ENCODE measurements around the gene MICAL2.

The MICAL2 gene

GRCh38 chr11:12116425-12117032 lies 6.1 kb downstream of the MICAL2 start:
- no peak overlapping the region for H3K27ac Mint-ChIP-seq

GRCh38 chr11:12117200-12117599 lies 6.8 kb downstream of the MICAL2 start:
- Mint-ChIP-seq H3K4me1 (ENCODE audit: low read depth) (peaks cover 6% of the 10 kb centered on the region), H3K9me3 (ENCODE audit: low read depth) (no peaks in the 10 kb centered on the region), H3K4me3 (no peak overlapping the region), H3K27me3 (no peaks in the 10 kb centered on the region), H3K36me3 (no peaks in the 10 kb centered on the region), H3K27ac (no peak overlapping the region)

More at GRCh38 chr11:12116425-12117032, 6.1 kb downstream of the MICAL2 start:
- Mint-ChIP-seq H3K9me3 (ENCODE audit: low read depth) (no peaks in the 10 kb centered on the region), H3K4me1 (ENCODE audit: low read depth) (peaks cover 6% of the 10 kb centered on the region), H3K36me3 (no peaks in the 10 kb centered on the region), H3K4me3 (no peak overlapping the region), H3K27me3 (no peaks in the 10 kb centered on the region)

GRCh38 chr11:12117611-12118010 lies 7.2 kb downstream of the MICAL2 start:
- Mint-ChIP-seq H3K36me3 (no peaks in the 10 kb centered on the region), H3K27ac (no peak overlapping the region), H3K9me3 (ENCODE audit: low read depth) (no peaks in the 10 kb centered on the region), H3K4me3 (no peak overlapping the region), H3K27me3 (no peaks in the 10 kb centered on the region), H3K4me1 (ENCODE audit: low read depth) (peaks cover 6% of the 10 kb centered on the region)

GRCh38 chr11:12118949-12119348 lies 8.6 kb downstream of the MICAL2 start:
- peaks cover 6% of the 10 kb centered on the region for H3K4me1 Mint-ChIP-seq (ENCODE audit: low read depth)
- no peak overlapping the region for H3K27ac Mint-ChIP-seq
- H3K9me3 Mint-ChIP-seq (ENCODE audit: low read depth), result no peaks in the 10 kb centered on the region
- no peaks in the 10 kb centered on the region for H3K36me3 Mint-ChIP-seq
- no peaks in the 10 kb centered on the region for H3K27me3 Mint-ChIP-seq
- no peak overlapping the region for H3K4me3 Mint-ChIP-seq

DNA sequence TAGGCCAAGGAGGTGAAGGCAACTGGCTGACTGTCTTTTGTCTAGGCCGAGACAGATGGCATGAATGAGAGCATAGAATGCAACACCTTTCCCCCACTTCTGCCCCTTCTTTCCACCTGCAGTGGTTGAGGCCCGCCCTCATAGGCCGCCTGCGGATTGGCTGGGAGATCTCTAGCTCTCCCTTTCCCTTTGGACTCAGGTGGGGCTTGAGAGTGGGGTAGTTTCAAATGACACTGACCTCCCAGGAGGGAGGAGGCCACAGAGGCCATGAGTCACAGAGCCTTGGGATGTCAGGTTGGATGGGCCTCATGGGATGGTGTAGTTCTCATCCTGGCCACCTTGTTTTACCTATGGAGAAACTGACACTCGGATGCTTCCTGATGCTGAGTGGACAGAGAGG lies 9.1 kb downstream of the MICAL2 start:
- Mint-ChIP-seq H3K9me3 (ENCODE audit: low read depth) (no peaks in the 10 kb centered on the region), H3K27me3 (no peaks in the 10 kb centered on the region), H3K4me1 (ENCODE audit: low read depth) (peaks cover 7% of the 10 kb centered on the region), H3K4me3 (no peak overlapping the region), H3K36me3 (no peaks in the 10 kb centered on the region), H3K27ac (no peak overlapping the region)

GRCh38 chr11:12120031-12121008 lies 9.9 kb downstream of the MICAL2 start:
- Mint-ChIP-seq H3K4me1 (ENCODE audit: low read depth) (peaks cover 14% of the 10 kb centered on the region), H3K27me3 (no peaks in the 10 kb centered on the region), H3K4me3 (no peak overlapping the region), H3K9me3 (ENCODE audit: low read depth) (no peaks in the 10 kb centered on the region), H3K36me3 (no peaks in the 10 kb centered on the region), H3K27ac (no peak overlapping the region)

DNA sequence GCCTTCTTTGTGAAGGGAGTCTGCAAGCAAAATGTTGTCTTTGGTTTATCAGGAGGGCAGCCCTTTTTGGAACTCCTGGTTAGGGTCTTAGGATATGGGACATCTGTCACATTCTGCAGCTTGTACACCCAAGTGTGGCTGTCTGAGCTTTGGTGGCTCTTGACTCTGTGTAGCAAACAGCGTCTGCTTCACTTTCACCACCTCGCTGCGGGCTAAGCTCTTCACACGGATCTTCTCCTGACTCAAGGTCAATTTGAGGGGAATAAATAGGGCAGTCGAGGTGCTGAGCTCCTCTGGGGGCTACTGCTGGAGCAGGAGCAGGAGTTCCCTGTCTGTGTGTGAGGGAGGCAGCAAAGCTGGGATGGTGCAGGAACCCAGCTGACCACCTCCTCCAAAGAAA lies 10.6 kb downstream of the MICAL2 start:
- no peak overlapping the region for H3K27ac Mint-ChIP-seq
- H3K4me1 Mint-ChIP-seq (ENCODE audit: low read depth), result peaks cover 14% of the 10 kb centered on the region
- H3K36me3 Mint-ChIP-seq, result no peaks in the 10 kb centered on the region
- no peaks in the 10 kb centered on the region for H3K27me3 Mint-ChIP-seq
- no peaks in the 10 kb centered on the region for H3K9me3 Mint-ChIP-seq (ENCODE audit: low read depth)
- H3K4me3 Mint-ChIP-seq, result no peak overlapping the region

DNA sequence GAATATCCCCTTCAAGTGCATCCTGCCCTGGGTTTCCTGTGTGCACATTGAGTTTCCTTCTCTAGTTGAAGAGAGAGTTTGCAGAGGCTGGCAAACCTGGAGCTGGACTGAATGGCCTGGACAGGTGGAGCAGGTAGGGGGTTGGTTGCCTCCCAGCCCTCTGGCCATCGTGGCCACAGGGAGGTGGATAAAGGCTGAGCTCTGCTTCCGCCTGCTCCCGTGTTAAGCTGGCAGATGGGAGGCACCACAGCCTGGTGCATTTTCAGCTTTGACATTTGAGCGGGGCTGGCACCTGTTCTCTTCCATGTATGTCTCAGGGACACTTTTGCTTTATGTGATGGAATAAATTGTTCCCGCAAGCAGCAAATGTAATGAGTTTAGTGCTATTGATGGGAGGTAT lies 11.1 kb downstream of the MICAL2 start:
- no peaks in the 10 kb centered on the region for H3K9me3 Mint-ChIP-seq (ENCODE audit: low read depth)
- peaks cover 14% of the 10 kb centered on the region for H3K4me1 Mint-ChIP-seq (ENCODE audit: low read depth)
- H3K4me3 Mint-ChIP-seq, result no peak overlapping the region
- H3K27me3 Mint-ChIP-seq, result no peaks in the 10 kb centered on the region
- H3K36me3 Mint-ChIP-seq, result no peaks in the 10 kb centered on the region
- no peak overlapping the region for H3K27ac Mint-ChIP-seq

DNA sequence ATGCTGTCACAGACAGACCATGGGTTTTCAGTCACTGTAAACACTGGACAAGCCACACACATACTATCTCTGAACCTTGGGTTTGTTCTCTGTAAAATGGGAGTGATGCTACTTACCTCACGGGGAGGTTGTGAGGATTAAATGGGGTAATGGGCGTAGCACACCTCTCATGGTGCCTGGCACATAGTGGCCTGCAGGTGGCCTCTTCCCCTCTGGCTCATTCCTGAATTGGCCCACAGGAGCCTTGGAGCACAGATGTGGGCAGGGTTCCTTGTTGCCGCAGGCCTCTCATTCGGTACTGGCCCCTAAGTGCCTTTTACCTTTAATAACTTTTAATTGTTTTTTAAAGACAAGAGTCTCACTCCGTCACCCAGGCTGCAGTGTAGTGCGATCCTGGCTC lies 11.7 kb downstream of the MICAL2 start:
- no peak overlapping the region for H3K27ac Mint-ChIP-seq
- peaks cover 14% of the 10 kb centered on the region for H3K4me1 Mint-ChIP-seq (ENCODE audit: low read depth)
- H3K9me3 Mint-ChIP-seq (ENCODE audit: low read depth), result no peaks in the 10 kb centered on the region
- H3K27me3 Mint-ChIP-seq, result no peaks in the 10 kb centered on the region
- no peaks in the 10 kb centered on the region for H3K36me3 Mint-ChIP-seq
- no peak overlapping the region for H3K4me3 Mint-ChIP-seq

GRCh38 chr11:12123273-12123672 lies 12.9 kb downstream of the MICAL2 start:
- Mint-ChIP-seq H3K27ac (no peak overlapping the region), H3K4me1 (ENCODE audit: low read depth) (peaks cover 14% of the 10 kb centered on the region), H3K36me3 (no peaks in the 10 kb centered on the region), H3K4me3 (no peak overlapping the region), H3K27me3 (no peaks in the 10 kb centered on the region), H3K9me3 (ENCODE audit: low read depth) (no peaks in the 10 kb centered on the region)

- H3K36me3 Mint-ChIP-seq, result no peaks in the 10 kb centered on the region
- no peak overlapping the region for H3K27ac Mint-ChIP-seq
- H3K27me3 Mint-ChIP-seq, result no peaks in the 10 kb centered on the region
- H3K4me1 Mint-ChIP-seq (ENCODE audit: low read depth), result peaks cover 16% of the 10 kb centered on the region
- H3K9me3 Mint-ChIP-seq (ENCODE audit: low read depth), result no peaks in the 10 kb centered on the region
- no peak overlapping the region for H3K4me3 Mint-ChIP-seq
These were observed 13.4 kb downstream of the MICAL2 start for GRCh38 chr11:12123799-12124198.

DNA sequence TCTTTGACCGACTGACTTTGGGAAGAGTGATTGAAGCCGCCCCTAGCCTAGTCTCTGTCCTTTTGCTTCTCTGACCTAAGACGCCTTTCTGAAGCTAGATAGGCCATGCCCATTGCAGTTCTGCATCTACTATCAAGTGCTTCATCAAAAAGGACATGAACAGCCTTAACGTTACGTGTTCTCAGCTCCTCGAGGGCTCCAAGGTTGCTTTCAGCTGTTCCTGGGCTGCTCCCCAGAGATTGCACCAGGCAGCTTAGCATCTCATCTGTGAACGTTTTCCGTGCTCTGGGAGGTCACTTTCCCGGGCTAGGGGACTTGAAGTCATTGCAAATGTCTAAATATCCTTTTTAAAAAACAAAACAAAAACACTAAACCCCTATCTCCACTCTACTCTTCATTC lies 13.9 kb downstream of the MICAL2 start:
- no peak overlapping the region for H3K27ac Mint-ChIP-seq
- H3K4me1 Mint-ChIP-seq (ENCODE audit: low read depth), result peaks cover 16% of the 10 kb centered on the region
- H3K27me3 Mint-ChIP-seq, result no peaks in the 10 kb centered on the region
- no peak overlapping the region for H3K4me3 Mint-ChIP-seq
- no peaks in the 10 kb centered on the region for H3K36me3 Mint-ChIP-seq
- no peaks in the 10 kb centered on the region for H3K9me3 Mint-ChIP-seq (ENCODE audit: low read depth)

- Mint-ChIP-seq H3K27me3 (no peaks in the 10 kb centered on the region), H3K4me1 (ENCODE audit: low read depth) (peaks cover 16% of the 10 kb centered on the region), H3K9me3 (ENCODE audit: low read depth) (no peaks in the 10 kb centered on the region), H3K27ac (no peak overlapping the region), H3K36me3 (no peaks in the 10 kb centered on the region), H3K4me3 (no peak overlapping the region)
These were observed 15.3 kb downstream of the MICAL2 start for GRCh38 chr11:12125609-12126149.

DNA sequence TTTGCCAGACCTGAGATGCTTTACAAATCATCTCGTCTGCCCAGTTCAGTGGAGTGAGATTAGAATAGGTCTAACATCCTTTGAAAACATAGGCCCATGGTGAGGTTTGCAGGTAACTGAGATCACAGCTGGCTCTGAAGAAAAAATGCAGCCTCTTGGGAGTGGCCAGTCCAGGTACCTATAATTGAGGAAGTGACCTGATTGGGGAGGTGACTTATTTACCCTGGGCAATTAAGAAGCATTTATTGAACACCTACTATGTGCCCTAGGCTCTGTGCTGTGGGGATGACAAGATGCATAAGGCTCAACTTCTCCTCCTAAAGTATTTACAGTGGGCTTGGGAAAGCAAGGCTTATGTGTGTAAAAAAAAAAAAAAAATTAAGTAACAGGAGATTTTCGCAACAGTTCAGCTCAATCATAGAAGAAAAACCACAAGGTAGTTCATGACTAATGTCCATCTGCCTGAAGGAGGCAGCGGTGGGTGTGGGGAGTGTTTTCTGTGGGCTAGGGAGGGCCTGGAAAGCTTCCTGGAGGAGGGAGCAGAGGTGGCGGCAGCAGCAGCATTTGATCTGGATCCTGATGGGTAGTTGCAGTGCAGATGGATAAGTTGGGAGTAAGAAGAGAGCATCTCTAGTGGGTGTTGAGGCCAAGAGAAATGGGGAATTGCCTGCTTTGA lies 16.1 kb downstream of the MICAL2 start:
- Mint-ChIP-seq H3K27me3 (no peaks in the 10 kb centered on the region), H3K27ac (no peak overlapping the region), H3K4me1 (ENCODE audit: low read depth) (peaks cover 13% of the 10 kb centered on the region)

More for the DNA sequence above, 16.1 kb downstream of the MICAL2 start:
- Mint-ChIP-seq H3K36me3 (no peaks in the 10 kb centered on the region), H3K4me3 (no peak overlapping the region), H3K9me3 (ENCODE audit: low read depth) (no peaks in the 10 kb centered on the region)

Measured in activated naive CD8-positive, alpha-beta T cell (primary cell).